C4-2B (cell line): Measurements from ENCODE around the gene REXO4.

Source experiments
- ZFX ChIP-seq: fragments of 450-650 bp; IDR thresholded peaks from 2 replicates; pipeline ENCODE4 v1.6.1; 2017
- TF ChIP-seq, protein P1 (sequence below): fragments of 450-650 bp; conservative IDR thresholded peaks from 2 replicates; pipeline ENCODE4 v1.5.1; 2017; ENCODE audit warnings: mild to moderate bottlenecking

DNA sequence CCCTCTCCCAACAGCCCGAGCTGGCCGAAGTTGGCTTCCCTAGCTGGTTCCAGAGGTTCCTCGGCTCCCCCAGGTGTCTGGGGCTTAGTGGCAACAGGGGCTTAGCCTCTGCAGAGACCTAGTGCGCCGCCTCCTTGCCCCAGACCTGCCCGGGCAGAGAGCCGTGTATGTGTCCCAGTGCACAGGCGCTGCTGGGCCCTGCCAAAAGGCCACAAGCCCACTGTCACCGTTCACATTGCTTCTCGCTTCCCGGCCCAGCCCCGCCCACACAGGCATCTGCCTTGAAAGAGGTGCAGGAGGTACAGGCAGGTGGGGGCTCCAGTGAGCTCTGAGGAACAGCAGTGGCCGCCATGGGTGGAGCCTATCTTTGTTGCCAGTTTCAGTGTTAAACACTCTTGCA lies 39.4 kb upstream of the REXO4 start:
- TF ChIP-seq, protein P1, sequence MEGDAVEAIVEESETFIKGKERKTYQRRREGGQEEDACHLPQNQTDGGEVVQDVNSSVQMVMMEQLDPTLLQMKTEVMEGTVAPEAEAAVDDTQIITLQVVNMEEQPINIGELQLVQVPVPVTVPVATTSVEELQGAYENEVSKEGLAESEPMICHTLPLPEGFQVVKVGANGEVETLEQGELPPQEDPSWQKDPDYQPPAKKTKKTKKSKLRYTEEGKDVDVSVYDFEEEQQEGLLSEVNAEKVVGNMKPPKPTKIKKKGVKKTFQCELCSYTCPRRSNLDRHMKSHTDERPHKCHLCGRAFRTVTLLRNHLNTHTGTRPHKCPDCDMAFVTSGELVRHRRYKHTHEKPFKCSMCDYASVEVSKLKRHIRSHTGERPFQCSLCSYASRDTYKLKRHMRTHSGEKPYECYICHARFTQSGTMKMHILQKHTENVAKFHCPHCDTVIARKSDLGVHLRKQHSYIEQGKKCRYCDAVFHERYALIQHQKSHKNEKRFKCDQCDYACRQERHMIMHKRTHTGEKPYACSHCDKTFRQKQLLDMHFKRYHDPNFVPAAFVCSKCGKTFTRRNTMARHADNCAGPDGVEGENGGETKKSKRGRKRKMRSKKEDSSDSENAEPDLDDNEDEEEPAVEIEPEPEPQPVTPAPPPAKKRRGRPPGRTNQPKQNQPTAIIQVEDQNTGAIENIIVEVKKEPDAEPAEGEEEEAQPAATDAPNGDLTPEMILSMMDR, result no peak
- no peak for TF ChIP-seq ZFX
